Activated CD8-positive, alpha-beta memory T cell treated with anti-CD3 and anti-CD28 coated beads for 48 hours (primary cell): ENCODE results near the gene KCNIP4.

ENCODE experiments used
- DNase-seq, 3 experiments: peaks; one replicate each; pipeline ENCODE4 v3.0.0-alpha.2; 2020; ENCODE audit warnings: low read depth in 2 of 3, low spot score in 2 of 3

KCNIP4 gene

DNA sequence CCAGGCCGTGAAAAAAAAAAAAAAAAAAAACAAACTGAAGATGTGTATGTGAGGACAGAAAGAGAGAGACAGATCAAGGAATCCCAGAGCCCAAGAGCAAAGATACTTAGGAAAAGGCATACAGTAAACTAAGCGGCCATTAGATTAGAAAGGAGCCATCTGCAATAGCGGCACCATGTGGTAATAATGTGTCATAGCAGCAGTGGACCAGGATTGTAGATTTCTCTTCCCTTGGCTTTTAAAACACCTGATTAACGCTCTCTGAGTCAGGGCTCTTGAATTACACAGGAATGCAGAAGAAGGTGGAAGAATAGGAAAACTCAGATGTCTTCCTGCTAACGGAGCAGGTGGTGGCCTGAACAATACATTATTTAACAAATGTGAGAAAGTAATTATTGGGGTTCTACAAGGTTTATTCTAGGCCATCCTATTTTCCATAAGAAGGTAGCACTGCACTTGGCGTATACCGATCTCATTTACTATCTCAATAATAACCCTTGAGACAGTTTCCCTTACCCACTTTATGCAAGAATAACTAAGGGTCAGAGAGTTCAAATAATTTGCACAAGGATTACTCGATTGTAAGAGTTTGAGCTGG is 182.7 kb downstream of the KCNIP4 start:
- DNase-seq, result no peak

DNA sequence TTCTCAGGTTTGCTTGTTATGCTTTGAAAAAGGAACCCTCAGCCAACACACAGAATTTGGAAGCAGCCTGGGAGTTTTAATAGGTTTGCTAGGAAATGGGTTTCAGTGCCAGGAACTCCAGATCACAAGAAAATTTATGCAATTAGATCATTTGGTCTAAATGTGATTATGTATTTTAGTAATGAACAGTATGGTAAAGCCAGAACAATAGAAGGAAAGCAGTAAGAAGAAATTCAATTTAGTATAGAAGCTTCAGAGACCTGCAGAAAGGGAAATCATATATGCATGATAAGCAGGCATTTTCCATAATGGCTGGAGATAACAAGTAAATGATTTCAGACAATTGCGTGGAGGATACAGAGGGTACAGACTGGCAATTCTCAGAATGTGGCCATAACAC is 184.7 kb downstream of the KCNIP4 start:
- no peak for DNase-seq

DNA sequence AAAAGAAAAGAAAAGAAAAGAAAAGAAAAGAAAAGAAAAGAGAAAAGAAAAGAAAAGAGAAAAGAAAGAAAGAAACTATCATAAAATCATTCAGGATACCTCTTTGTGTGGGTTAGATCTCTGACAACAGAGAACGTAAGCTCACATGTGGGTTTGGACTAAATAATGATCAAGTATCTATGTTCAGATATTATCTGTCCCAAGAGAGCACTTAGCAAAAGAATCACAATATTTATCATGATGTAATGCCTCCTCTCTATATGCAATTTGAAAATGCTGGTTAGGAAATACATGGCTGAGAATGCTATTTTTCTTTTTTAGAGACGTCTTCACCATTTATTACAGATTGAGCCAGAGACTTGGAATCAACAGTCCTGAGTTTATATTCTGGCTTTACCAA is 191.3 kb downstream of the KCNIP4 start:
- DNase-seq, result no peak

DNA sequence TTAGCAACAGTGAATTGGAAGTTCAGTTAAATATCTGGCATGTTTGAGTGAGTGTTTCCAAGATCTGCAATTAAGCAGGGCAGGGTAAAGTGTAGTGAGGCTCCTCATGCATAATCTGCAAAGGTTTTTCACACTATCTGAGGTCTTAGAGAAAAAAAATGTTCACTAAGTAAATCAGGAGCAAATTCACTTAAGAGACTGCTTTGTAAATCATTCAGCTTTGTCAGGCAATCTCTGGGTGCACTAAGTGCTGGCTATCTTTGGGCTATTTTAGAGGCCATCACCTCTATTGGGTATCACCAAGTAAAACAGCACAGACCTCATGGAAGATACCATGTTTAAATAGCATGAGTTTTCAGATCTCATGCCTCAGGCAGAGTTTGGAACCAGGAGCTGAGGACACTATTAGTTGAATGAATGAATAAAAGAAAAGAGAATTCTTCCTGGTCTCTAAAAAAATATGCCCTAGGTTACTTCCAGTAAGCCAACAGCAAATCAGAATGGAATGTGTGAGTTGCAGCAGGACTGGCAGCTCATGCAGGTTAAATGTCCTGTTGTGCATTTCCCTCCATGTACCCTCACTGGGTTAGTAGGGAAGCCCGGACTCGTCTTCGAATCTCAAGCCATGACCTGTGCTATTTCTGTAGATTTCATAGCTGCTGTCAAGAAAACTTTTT is 195.3 kb downstream of the KCNIP4 start:
- DNase-seq, result no peak

DNA sequence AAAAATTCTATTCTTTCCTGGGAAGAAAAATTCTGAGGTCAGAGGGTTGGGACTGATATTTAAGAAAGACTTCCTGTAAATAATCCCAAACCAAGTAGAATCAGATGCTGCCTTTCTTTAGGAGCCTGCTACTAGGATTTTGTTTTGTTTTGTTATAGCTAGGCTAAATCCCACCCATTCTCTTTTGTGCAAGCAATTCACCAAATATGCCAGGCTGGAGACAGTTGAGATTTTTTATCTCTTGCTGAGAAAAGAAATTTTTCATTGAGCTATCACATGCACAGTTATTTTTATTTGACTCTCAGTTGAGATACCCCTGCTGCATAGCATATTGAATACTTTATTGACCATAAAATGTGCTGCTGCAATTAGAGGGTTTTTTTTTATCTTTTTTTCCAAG is 196.0 kb downstream of the KCNIP4 start:
- DNase-seq, result no peak

DNA sequence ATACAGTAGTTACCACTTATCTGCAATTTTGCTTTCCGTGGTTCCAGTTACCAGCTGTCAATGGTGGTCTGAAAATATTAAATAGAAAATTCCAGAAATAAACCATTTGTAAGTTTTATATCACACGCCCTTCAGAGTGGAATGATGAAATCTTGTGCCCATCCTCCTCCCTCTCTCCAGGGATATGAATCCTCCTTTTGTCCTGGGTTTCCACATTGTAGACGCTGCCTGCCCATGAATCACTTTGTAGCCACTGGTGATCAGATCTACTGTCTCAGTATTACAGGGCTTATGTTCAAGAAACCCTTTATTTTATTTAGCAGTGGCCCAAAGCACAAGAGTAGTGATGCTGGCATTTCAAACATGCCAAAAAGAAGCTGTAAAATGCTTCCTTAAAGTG is 198.6 kb downstream of the KCNIP4 start:
- no peak for DNase-seq

DNA sequence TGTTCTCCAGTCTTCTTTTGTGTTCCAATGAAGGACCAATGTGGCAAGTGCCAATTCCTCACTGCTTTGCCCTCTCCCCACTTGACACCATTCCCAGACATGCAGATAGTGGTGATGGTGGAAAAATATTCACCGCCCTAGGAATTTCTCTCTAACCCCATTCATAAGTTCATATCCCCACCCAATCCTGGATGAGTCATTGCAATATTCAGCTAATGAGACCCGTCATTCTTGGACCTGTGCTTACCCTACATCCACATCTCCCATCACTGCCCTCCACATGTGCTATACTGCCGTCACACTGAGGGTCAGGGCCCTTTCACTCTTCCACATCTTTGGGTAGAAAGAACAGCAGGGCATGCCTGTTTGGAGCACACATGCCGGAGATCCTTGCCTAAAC is 199.2 kb downstream of the KCNIP4 start:
- DNase-seq, result no peak

DNA sequence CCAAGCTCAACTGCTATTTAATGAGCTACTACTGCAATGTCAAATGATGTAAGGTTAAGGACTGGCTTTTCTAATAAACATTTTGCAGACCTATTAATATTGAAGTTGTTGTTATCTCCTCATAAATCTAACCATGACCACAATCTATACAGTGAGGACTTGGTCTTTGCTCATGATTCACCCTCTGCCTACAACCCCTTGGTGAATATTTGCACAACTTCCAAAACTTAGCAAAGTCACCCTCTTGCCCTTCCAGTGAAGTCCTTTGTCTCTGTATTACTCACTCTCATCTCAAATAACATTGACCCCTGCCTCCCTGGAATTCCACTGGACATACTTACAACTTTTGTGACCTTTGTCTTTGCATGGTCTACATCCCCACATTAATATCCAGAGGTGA is 204.5 kb downstream of the KCNIP4 start:
- DNase-seq, result no peak

DNA sequence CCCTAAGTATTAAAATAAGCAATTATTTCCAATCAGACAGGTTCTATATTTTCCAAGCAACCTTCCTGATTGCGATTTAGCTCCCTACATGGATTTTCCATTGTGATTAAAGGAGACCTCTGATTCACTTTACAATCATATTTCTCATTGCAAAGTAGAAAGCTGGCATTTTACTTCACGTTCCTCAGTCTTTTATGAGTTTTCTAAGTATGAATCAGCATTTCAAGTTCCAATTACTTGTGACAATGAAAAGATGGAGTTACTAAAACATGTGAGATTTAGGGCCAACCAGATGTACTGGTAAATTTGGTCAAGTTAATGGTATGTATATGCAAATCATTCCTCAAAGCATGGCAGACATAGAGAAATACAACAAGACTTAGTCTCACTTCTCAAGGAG is 206.2 kb downstream of the KCNIP4 start:
- no peak for DNase-seq

DNA sequence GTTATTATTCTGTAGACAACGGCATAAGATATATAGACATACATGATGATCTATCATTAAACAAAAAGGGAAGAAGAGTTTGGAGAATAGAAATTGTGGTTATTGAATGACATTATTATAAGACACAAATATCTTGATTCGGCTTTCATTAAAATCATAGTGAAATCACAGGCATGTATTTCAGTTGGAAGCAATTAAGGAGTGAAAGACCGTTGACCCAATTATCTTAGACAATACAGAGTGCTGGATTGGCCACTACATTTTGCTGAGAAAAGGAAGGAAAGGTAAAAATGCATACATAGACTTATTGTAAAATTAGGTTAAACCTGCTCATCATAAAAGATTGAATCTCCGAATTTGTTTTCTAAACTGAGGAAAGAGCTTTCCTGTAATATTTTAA is 209.8 kb downstream of the KCNIP4 start:
- DNase-seq, result no peak

DNA sequence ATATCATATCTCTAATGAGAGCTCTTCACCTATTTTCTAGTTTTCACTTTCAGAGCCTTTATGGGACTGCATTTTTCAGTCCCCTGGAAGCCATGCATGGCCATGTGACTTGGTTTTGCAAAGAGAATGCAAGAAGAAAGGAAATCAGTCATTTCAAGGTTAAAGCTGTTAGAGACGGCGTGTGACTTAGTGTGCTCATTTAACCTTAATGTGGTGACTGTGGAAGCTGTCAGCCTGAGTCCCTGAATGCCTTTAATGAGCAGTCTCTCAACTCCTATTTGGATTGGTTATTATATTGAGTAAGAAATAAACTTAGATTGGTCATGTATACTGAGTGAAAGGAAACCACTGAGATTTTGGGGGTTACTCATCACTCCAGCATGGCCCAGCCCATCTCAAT is 212.7 kb downstream of the KCNIP4 start:
- DNase-seq, result no peak

DNA sequence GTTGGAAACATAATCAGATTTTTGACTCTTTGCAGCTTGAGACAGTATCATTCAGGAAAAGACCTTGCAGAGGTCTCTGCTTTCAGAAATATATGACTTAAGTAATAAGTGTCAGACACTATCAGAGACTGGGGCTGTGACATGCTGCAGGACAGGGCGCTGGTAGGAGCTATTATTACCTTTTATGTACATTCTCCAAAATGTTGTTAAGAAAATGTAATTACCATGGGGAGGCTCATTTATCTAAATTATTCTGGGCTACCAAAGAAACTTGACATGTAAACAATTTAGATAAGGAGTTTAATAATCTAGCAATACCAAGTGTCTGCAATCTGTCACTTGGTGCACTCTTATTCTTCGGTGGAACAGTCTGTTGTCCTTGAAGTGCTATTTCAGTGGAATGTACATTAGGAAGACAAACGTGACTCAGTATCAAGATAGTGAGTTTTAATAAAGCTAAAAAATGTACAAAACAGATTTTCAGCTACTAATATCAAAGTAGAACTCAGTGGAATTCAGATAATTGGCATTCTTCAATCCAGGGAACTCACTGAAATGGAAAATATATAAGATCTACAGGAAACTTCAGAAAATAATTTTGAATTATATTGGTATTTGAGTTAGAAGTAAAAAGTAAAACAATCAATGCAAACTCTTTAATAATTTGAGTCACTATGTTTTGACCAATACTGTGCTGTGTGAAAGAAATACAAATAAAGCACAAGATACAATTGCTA is 214.5 kb downstream of the KCNIP4 start:
- DNase-seq, result no peak

DNA sequence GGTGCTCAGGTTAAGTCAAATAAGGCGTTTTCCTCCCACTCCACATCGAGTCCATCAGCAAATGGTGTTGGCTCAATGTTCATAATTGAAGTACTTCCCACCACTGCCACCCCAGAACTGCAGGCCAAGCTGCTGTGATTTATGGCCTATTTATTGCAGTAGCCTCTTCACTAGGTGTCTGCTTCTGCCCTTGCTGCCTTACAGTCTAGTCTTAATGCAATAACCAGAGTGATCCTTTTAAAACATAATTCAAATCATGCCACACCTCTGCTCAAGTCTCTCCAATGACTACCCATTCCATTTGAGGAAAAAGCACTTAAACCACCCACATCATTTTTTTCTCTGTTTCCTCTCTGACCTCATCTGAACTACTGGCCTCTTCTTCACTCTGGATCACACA is 220.3 kb downstream of the KCNIP4 start:
- DNase-seq, result no peak

DNA sequence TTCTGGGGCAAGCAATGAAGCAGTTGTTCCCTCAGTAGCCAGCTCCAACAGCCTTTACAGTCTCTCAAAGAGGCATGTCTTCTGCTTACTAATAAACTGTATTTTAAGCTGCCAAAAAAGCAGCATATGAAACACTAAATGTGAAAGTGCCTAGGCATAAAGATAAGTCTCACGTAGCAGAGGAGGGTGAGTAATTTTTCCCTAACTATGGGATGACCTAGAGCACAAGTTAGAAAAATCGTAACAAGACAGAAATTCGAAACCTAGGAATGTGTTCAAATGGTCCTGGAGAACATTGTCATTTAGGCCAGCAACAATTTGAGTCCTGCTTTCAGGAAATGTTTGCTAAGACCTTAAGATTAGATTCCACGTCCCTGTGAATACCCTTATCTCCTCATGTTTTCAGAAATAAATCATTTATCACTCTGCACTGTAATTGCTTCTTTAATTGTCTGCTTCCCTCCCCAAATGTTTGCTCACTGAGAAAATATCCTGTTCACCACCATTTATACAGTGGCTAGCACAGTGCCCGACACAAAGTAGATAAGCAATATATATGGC is 222.2 kb downstream of the KCNIP4 start:
- DNase-seq, result no peak

DNA sequence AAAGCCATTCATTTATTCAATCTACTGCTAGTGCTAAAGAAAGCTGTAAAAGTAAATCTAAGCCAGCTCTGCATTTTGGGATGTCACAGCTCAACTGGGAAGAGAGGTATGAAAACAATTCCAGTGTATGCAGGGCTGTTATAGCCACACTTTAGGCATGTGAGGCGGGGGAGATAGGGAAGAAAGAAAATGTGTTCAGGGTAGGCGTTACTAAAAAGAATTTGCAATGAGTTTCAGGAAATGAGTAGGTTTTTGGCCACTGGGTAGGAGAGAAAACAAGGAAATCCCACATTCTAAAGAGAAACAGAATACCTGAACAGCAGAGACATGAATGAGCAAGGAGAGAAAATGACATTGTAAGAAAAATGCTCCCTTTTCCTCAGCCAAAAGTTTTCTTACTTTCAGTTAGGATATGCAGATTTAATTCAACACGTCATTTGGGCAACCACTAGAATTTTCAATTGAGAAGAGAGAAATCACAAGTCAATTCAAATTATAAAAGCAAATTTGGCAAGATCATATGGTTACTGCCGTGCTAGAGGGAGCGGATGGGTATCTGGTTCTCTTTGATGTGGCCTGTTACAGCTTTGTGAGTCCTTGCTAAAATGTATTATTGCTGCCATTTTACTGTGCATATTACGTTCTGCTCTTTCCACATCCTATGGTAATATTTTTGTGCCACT is 226.3 kb downstream of the KCNIP4 start:
- DNase-seq, result no peak

DNA sequence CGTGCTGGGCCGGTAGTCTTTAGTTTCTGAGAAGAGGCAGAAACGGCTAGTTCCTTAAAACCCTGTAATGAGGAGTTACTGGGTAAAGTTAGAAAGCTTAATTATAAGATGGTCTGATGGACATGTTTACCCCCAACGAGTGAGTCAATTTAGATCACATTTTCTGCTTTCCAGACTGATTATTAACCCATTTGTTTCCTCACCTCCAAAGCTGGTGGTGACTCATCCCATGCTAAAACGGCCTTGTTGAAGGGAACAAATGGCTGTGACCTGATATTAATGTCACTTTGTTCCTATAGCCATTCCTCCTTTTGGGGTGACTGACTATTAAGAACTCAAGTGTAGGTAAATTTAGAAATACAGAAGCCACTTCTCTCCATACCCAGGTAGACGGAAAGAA is 232.0 kb downstream of the KCNIP4 start:
- no peak for DNase-seq

DNA sequence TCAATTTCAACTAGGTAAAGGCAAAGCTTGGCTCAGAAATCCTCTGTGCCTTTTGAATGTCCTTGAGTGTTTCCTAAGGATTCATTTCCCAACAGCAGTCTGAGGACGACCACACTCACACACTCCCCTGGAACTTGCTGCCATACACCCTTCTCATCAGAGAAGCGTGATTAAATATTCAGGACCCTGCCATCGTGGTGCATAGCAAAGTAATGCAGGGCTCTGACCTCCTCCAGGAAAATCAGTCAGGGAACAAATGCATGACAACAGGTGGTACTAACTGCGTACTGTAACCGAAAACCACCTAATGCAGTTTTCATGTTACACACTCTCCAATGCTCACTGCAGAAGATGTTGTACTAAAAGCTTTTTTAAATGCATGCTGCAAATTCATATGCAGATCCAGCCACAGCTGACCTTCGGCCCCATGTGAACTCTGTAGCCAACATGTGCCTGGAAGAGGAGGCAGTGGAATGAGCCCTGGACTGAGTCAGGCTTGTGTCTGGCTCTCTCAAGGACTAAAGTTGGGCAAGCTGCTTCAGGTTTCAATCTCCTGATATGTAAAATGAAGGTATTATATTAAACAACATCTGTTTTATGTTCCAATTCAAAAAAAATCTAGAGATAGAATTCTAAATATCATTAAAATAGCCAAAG is 238.3 kb downstream of the KCNIP4 start:
- DNase-seq, result no peak

DNA sequence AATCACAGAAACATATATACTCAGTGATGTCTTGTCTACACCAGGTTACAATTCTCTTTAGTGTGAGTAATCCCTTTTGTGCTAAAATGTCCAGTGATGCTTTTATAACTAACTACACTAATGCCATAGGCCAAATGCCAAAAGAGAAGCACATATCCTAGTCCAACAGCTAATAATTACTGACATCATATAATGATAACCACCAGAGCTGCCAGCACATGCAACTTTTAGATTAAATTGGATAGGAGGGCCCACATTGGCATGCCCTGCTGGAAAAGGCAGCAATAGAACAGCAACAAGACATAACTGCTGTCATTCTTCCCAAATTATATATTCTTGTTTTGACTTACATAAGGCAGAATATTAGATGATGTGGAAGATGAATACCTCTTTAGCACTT is 238.8 kb downstream of the KCNIP4 start:
- DNase-seq, result no peak

DNA sequence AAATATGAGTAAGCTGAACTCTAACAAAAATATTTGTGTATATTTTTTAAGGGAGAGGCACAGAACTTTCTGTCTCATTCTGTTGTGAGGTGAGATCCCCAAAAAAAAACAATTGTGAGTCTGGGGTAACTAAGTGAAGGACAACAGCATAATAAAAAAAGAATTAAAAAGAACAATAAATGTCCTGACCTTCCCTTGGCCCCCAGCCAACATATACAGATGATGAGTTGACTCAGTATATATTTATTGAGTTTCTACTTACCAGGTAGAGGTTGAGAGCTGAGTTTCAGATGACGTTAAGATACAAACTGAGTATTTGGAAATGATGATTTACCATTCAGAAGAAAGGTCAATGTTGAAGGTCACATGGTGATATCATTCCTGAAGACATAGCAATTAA is 239.5 kb downstream of the KCNIP4 start:
- no peak for DNase-seq

DNA sequence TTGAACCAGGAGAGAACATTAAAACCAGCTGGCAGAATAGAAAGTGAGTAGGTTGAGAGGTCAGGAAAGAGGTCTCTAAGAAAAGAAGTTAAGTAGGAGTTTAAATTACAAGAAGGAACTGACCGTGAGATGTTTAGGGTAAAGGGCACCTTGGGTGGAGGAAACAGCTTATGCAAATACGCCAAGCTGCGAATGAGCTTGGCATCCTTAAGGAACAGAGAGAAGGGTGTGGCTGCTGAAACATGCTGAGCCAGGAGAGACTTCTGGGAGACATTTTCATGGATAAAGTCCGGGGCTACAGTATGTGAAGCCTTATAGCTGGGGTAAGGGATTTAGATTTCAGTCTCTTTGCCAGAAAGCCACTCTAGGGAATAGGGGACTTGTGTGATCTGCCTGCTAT is 249.1 kb downstream of the KCNIP4 start:
- DNase-seq, result no peak

DNA sequence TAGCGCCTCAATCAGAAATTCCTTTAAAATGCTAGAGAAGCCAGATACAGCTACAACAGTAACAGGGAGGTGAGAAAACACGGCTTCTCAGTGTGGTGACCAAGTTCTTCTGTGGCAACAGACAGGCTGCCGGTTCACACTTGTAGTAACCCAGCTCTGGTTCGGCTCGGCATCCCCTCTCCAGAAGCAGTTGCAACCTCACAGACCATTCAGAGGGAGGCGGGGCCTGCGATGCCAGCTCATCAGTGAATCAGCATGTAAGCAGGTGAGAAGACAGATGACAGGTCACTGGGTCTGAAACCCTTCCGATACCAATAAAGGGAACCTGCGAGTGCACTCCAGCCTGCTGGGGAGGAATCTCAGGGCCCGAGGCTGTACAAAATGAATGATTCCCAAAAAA is 251.0 kb downstream of the KCNIP4 start:
- no peak for DNase-seq
